GM12865 (cell line): ENCODE results near the gene CRIP2.

Source experiments
- DNase-seq: peaks from one replicate; pipeline ENCODE4 v3.0.0; 2010; ENCODE audit warnings: low read depth
- H3K4me3 ChIP-seq: 2 replicates; pipeline ENCODE4 v1.5.1; 2011; ENCODE audit warnings: mild to moderate bottlenecking, low read depth, low read length, control low read depth
- TF ChIP-seq, protein P1 (sequence below): IDR thresholded peaks from 2 replicates; pipeline ENCODE4 v1.5.1; 2011; ENCODE audit warnings: low read length, control low read depth, low read depth, inconsistent platforms; ENCODE audit not compliant: insufficient read depth; ENCODE audit errors: missing control alignments

The CRIP2 gene

DNA sequence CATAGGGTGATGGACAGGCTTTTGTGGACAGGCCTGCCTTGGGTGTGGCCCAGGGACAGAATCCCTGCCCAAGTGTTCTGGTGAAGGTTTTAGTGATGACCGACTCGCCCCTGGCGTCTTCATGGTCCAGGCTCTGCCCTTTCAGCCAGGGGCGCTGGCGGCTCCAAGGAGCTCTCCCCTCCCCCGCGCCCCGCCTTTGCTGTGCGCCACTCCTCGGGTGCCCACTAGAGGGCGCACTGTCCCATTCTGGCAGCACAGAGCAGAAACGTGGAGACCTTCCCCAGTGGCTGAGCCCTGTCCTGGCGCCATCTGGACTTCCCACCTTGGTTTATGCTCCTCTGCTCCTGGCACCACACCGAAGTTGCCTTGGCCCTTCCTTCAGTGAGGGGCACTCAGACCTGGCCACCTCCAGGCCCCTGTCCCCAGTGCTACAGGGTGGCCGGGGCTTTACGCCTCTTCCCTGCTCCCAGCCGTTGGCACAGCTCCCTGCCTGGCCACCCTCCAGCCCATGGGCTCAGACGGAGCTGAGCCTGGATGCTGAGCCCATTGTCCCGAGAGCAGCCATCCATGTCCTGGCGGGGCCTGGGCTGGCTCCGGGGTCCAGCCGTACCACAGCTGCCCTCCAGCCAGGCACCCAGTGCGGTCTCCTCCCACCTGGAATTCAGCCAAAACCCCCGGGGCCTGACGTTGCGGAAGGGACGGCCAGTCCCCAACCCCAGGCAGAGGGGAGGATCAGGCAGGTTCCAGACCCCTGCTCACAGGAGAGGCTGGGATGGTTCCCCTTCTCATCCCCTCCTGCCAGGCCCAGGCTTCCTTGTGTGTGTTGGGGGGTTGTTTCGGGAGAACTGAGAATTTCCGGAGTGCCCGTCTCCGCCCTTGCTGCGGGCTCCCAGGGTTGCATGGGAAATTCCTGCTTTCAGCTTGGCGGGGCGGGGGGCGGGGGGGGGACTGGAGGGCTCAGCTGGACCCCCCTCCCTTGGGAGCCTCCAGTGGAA, 6.5 kb downstream of the CRIP2 start:
- TF ChIP-seq, protein P1, sequence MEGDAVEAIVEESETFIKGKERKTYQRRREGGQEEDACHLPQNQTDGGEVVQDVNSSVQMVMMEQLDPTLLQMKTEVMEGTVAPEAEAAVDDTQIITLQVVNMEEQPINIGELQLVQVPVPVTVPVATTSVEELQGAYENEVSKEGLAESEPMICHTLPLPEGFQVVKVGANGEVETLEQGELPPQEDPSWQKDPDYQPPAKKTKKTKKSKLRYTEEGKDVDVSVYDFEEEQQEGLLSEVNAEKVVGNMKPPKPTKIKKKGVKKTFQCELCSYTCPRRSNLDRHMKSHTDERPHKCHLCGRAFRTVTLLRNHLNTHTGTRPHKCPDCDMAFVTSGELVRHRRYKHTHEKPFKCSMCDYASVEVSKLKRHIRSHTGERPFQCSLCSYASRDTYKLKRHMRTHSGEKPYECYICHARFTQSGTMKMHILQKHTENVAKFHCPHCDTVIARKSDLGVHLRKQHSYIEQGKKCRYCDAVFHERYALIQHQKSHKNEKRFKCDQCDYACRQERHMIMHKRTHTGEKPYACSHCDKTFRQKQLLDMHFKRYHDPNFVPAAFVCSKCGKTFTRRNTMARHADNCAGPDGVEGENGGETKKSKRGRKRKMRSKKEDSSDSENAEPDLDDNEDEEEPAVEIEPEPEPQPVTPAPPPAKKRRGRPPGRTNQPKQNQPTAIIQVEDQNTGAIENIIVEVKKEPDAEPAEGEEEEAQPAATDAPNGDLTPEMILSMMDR = peak; percentile 98
- peak overlapping the region; percentile 22 for H3K4me3 ChIP-seq
- DNase-seq = peak; percentile 88

DNA sequence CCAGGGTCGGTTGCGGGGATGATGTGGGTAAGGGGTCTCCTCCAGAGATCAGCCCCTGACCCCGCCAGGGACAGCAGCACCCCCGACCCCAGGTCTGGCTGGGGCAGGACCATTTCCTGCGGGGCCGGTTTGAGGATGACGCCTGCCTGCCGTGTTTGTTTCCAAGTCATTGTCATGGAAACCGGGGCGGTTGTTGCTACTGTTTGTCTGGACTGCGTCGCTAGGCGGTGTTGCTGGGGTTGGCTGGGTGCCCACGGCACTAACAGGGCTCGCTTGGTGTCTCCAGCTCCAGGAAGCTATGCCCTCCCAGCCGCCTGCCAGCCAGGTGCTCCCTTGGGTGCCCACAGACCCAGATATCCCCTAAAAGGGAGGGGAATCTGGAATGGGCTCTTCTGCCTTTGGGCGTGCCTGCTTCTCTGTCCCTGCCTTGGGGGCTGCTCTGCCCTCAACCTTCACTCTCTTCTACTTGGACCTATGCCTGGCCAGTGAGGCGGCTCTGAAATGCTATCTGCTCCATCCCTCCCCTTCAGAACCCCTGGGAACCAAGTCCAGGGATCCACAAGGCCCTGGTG, 7.4 kb downstream of the CRIP2 start:
- DNase-seq = peak; percentile 96
- TF ChIP-seq, protein P1 = no peak
- no peak overlapping the region for H3K4me3 ChIP-seq

DNA sequence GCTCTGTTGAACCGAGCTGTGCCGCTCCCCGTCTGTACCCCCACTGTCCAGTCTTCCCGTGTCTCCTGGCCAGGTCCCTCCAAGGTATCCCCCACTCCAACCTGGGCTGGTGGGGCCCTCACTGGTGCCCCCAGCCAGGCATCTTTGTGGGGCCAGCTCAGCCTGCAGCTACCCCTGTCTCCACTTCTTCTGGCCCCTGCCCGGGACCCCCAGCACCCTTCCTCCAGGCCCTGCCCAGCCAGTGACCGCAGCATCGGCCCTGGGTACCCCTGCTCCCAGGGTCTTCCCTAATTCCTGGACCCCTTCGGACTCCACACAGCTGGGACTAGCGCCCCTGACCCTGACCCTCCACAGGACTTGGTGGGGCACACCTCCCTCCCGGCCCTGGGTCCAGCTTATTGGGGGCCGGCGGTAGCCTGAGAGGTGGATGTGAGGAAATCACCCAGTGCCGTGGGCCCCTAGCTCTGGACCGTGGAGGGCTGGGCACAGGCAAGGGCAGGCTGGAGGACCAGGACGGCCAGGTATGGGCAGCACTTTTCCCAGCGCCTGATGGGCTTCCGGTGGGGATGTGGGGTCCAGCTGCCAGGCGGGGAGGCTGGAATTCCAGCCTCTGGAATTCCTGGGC, 8.0 kb downstream of the CRIP2 start:
- no peak for DNase-seq
- H3K4me3 ChIP-seq = no peak overlapping the region
- TF ChIP-seq, protein P1 = no peak

DNA sequence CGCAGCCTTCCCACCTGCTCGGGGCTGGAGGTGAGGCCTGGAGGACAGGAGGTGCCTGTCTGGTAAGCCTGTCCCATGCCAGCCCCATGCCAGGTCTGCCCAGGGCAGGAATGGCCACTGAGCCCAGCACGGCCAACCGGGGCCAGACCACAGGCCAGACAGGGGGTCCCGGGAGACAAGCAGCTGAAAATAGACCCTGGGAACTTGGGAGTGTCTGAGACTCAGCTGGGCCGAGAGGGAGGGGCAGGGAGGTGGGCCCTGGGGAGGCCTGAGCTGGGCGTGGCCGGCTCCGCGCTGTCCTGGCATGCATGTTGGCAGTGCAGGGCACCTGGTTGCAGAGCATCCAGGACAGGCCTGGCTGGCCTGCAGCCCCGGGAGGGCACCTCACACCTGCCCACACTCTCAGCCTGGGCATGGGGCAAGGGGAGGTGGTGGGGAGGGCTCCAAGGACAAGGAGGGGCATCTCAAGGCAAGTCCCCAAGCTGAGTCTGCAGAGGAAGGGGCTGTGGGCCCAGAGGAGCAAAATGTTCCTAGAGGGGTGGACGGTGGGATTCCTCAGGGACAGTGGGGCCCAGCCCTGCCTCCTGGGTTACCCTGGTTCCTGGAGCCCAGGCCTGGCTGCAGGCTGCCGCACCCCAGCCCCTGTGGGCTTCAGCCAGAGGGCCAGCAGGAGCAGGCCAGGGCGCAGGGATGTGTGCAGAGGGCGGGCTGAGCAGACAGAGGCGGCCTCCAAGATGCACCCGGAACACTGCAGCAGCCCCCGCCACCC, 8.9 kb downstream of the CRIP2 start:
- no peak for DNase-seq
- TF ChIP-seq, protein P1 = no peak
- H3K4me3 ChIP-seq = no peak overlapping the region

DNA sequence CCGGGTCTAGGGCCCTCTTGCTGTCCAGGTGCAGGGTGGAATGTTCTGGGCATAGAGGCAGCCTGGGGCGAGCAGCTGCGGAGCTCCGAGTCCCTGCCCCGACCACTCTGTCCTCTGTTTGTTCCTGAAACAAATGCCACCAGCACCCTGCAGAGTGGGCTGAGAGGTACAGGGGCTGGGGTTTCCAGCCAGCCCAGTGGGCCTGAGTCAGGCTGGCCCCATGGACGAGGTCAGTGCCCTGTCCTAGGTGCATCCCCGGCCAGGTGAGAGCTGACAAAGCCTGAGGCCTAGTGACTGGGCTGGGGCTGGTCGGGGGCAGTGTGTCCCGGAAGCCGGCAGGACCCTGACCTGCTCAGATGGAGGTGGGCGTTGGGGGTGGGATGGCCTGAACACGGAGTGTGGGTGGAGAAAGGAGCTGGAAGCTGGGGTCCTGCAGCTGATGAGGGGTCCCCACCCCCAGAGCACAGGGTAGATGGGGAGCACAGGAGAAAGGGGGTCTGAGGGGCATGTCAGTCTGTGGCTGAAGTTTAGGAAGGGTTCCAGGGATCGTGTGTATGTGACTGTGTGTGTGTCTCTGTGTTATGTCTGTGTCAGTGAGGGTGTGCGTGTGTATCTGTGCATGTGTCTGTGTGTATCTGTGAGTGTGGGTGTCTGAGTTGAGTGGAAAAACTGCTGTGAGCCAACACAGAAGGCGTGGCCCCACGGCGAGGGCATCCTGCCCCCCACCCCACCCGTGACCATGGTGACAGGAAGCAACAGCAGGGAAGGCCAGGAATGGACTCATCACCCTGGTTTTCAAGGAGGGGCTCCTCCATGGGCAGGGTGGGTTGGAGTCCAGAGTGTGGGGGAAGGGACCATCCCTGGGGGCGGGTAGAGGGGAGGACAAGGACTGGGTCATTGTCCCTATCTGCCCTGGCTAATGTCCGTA, 9.7 kb downstream of the CRIP2 start:
- DNase-seq = no peak
- H3K4me3 ChIP-seq = no peak overlapping the region
- TF ChIP-seq, protein P1 = no peak
